ENCODE results near the gene TSPEAR.

The TSPEAR gene

GRCh38 chr21:44498280-44499210 lies 212.8 kb downstream of the TSPEAR start:
- Mint-ChIP-seq H3K27ac (no peak overlapping the region), H3K4me1 (ENCODE audit: low read depth) (no peaks in the 10 kb centered on the region), H3K36me3 (ENCODE audit: low read depth) (no peaks in the 10 kb centered on the region), H3K9me3 (peaks cover under 1% of the 10 kb centered on the region), H3K27me3 (ENCODE audit: low read depth) (no peaks in the 10 kb centered on the region), H3K4me3 (no peak overlapping the region)

GRCh38 chr21:44497703-44498126 lies 213.7 kb downstream of the TSPEAR start:
- Mint-ChIP-seq H3K36me3 (ENCODE audit: low read depth) (peaks cover 6% of the 10 kb centered on the region), H3K4me3 (no peak overlapping the region), H3K27me3 (ENCODE audit: low read depth) (no peaks in the 10 kb centered on the region), H3K4me1 (ENCODE audit: low read depth) (no peaks in the 10 kb centered on the region), H3K9me3 (peaks cover 8% of the 10 kb centered on the region), H3K27ac (no peak overlapping the region)

GRCh38 chr21:44496564-44497550 lies 214.5 kb downstream of the TSPEAR start:
- Mint-ChIP-seq H3K36me3 (ENCODE audit: low read depth) (peaks cover 11% of the 10 kb centered on the region), H3K27ac (no peak overlapping the region), H3K4me3 (no peak overlapping the region), H3K4me1 (ENCODE audit: low read depth) (no peaks in the 10 kb centered on the region), H3K9me3 (peaks cover 17% of the 10 kb centered on the region), H3K27me3 (ENCODE audit: low read depth) (no peaks in the 10 kb centered on the region)

- Mint-ChIP-seq H3K27ac (no peak overlapping the region), H3K36me3 (ENCODE audit: low read depth) (peaks cover 11% of the 10 kb centered on the region), H3K27me3 (ENCODE audit: low read depth) (no peaks in the 10 kb centered on the region), H3K4me3 (no peak overlapping the region), H3K9me3 (peaks cover 19% of the 10 kb centered on the region), H3K4me1 (ENCODE audit: low read depth) (no peaks in the 10 kb centered on the region)
These were observed 215.5 kb downstream of the TSPEAR start for GRCh38 chr21:44495611-44496563.

GRCh38 chr21:44494956-44495355 lies 216.4 kb downstream of the TSPEAR start:
- Mint-ChIP-seq H3K27me3 (ENCODE audit: low read depth) (no peaks in the 10 kb centered on the region), H3K9me3 (peaks cover 19% of the 10 kb centered on the region), H3K4me3 (no peak overlapping the region)

GRCh38 chr21:44494418-44494817 lies 217.0 kb downstream of the TSPEAR start:
- Mint-ChIP-seq H3K27ac (no peak overlapping the region), H3K4me3 (no peak overlapping the region), H3K4me1 (ENCODE audit: low read depth) (peaks cover 2% of the 10 kb centered on the region), H3K36me3 (ENCODE audit: low read depth) (peaks cover 11% of the 10 kb centered on the region), H3K9me3 (peaks cover 19% of the 10 kb centered on the region), H3K27me3 (ENCODE audit: low read depth) (no peaks in the 10 kb centered on the region)

More at GRCh38 chr21:44494956-44495355, 216.4 kb downstream of the TSPEAR start:
- Mint-ChIP-seq H3K27ac (no peak overlapping the region), H3K36me3 (ENCODE audit: low read depth) (peaks cover 11% of the 10 kb centered on the region), H3K4me1 (ENCODE audit: low read depth) (peaks cover 1% of the 10 kb centered on the region)

GRCh38 chr21:44492567-44493385 lies 218.6 kb downstream of the TSPEAR start:
- Mint-ChIP-seq H3K4me3 (no peak overlapping the region), H3K27me3 (ENCODE audit: low read depth) (no peaks in the 10 kb centered on the region), H3K4me1 (ENCODE audit: low read depth) (peaks cover 2% of the 10 kb centered on the region), H3K9me3 (peaks cover 19% of the 10 kb centered on the region), H3K27ac (no peak overlapping the region), H3K36me3 (ENCODE audit: low read depth) (peaks cover 11% of the 10 kb centered on the region)

GRCh38 chr21:44490816-44491215 lies 220.6 kb downstream of the TSPEAR start:
- Mint-ChIP-seq H3K27me3 (ENCODE audit: low read depth) (peaks cover 4% of the 10 kb centered on the region), H3K27ac (no peak overlapping the region), H3K9me3 (peaks cover 19% of the 10 kb centered on the region)

GRCh38 chr21:44490405-44490804 lies 221.0 kb downstream of the TSPEAR start:
- H3K36me3 Mint-ChIP-seq (ENCODE audit: low read depth) = peaks cover 11% of the 10 kb centered on the region
- H3K27ac Mint-ChIP-seq = no peak overlapping the region
- H3K9me3 Mint-ChIP-seq = peaks cover 19% of the 10 kb centered on the region
- H3K27me3 Mint-ChIP-seq (ENCODE audit: low read depth) = peaks cover 4% of the 10 kb centered on the region
- H3K4me3 Mint-ChIP-seq = no peak overlapping the region
- H3K4me1 Mint-ChIP-seq (ENCODE audit: low read depth) = peaks cover 4% of the 10 kb centered on the region

More at GRCh38 chr21:44490816-44491215, 220.6 kb downstream of the TSPEAR start:
- H3K4me1 Mint-ChIP-seq (ENCODE audit: low read depth) = peaks cover 4% of the 10 kb centered on the region
- peaks cover 11% of the 10 kb centered on the region for H3K36me3 Mint-ChIP-seq (ENCODE audit: low read depth)
- H3K4me3 Mint-ChIP-seq = no peak overlapping the region

GRCh38 chr21:44489962-44490361 lies 221.4 kb downstream of the TSPEAR start:
- peaks cover 19% of the 10 kb centered on the region for H3K9me3 Mint-ChIP-seq
- H3K27me3 Mint-ChIP-seq (ENCODE audit: low read depth) = peaks cover 4% of the 10 kb centered on the region
- H3K4me3 Mint-ChIP-seq = no peak overlapping the region
- peaks cover 11% of the 10 kb centered on the region for H3K36me3 Mint-ChIP-seq (ENCODE audit: low read depth)
- H3K27ac Mint-ChIP-seq = no peak overlapping the region
- H3K4me1 Mint-ChIP-seq (ENCODE audit: low read depth) = peaks cover 4% of the 10 kb centered on the region

- peaks cover 4% of the 10 kb centered on the region for H3K4me1 Mint-ChIP-seq (ENCODE audit: low read depth)
- H3K4me3 Mint-ChIP-seq = no peak overlapping the region
- no peak overlapping the region for H3K27ac Mint-ChIP-seq
- H3K36me3 Mint-ChIP-seq (ENCODE audit: low read depth) = peaks cover 5% of the 10 kb centered on the region
- peaks cover 12% of the 10 kb centered on the region for H3K9me3 Mint-ChIP-seq
- peaks cover 4% of the 10 kb centered on the region for H3K27me3 Mint-ChIP-seq (ENCODE audit: low read depth)
These were observed 223.5 kb downstream of the TSPEAR start for GRCh38 chr21:44487831-44488230.

GRCh38 chr21:44486302-44486701 lies 225.1 kb downstream of the TSPEAR start:
- Mint-ChIP-seq H3K27me3 (ENCODE audit: low read depth) (peaks cover 4% of the 10 kb centered on the region), H3K27ac (no peak overlapping the region), H3K9me3 (no peaks in the 10 kb centered on the region), H3K36me3 (ENCODE audit: low read depth) (no peaks in the 10 kb centered on the region), H3K4me1 (ENCODE audit: low read depth) (peaks cover 4% of the 10 kb centered on the region), H3K4me3 (no peak overlapping the region)

GRCh38 chr21:44485796-44486195 lies 225.6 kb downstream of the TSPEAR start:
- Mint-ChIP-seq H3K9me3 (no peaks in the 10 kb centered on the region), H3K27ac (no peak overlapping the region), H3K27me3 (ENCODE audit: low read depth) (peaks cover 4% of the 10 kb centered on the region), H3K4me3 (no peak overlapping the region), H3K36me3 (ENCODE audit: low read depth) (no peaks in the 10 kb centered on the region), H3K4me1 (ENCODE audit: low read depth) (peaks cover 4% of the 10 kb centered on the region)
